ENCODE results near the gene DLGAP1.
"Not testable (repeated sequence)": the region's sequence is repeated elsewhere in the genome, so short reads cannot be mapped to it uniquely, and the experiment has no call there.

The DLGAP1 gene

DNA sequence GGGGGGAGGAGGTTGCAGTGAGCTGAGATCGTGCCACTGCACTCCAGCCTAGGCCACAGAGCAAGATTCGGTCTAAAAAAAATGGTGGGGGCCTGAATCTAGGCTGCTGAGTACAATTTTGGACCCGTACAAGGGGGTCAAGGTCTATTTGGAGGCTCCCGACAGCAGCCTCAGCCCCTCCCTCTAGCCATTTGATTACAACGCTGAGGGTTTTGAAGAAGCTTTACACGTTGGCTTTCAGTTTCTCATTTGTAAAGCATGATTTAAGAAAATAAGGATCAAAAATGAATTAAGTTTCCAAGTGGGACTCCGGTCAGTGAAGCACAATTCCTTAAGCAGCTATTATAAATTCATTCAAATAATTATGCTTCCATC, 871.2 kb downstream of the DLGAP1 start:
- no peak for DNase-seq (ENCODE audit: low read depth)

DNA sequence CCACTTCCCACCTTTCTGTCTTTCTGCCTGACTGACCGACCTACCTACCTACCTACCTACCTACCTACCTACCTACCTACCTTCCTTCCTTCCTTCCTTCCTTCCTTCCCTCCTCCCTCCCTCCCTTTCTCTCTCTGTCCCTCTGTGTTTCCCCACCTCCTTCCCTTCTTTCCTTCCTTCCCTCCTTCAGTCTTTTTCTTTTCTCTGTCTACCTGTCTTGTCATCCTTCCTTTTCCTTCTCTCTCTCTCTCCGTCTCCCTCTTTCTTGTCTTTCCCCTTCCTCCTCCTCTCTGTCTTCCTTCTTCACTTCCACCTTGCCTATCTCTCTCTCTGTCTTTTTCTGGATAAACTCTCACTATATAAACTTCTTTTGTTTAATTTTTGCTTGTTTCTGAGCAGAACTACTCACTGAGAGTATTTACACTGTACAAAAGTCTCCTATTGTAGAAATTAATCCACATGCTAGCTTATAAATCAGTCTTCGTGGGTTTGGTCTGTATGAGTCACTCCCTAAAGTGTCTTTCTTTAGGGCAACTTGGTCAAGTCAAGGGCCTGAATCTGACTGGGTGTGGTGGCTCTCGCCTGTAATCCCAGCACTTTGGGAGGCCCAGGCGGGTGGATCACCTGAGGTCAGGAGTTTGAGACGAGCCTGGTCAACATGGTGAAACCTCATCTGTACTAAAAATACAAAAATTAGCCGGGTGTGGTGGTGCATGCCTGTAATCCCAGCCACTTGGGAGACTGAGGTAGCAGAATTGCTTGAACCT, 871.8 kb downstream of the DLGAP1 start:
- DNase-seq (ENCODE audit: low read depth), result not testable (repeated sequence)

DNA sequence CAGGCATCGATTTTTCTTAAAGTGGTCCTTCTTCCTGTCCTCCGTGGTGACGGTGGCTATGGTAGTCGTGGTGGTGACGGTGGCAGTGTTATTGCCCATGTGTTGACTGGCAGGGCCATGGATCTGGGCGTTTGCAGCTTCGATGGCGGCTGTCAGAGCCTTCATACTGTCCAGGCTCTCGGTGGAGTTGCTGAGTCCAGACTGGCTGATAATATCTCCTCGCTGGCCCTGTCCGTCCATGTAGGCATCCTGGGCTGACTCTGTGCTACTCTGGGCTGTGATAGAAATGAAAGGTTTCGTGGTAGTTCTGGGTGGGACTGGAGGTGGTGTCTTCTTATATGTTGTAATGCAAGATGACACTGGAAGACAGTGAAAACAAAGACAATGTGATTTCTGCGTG, 873.2 kb downstream of the DLGAP1 start:
- no peak for DNase-seq (ENCODE audit: low read depth)

DNA sequence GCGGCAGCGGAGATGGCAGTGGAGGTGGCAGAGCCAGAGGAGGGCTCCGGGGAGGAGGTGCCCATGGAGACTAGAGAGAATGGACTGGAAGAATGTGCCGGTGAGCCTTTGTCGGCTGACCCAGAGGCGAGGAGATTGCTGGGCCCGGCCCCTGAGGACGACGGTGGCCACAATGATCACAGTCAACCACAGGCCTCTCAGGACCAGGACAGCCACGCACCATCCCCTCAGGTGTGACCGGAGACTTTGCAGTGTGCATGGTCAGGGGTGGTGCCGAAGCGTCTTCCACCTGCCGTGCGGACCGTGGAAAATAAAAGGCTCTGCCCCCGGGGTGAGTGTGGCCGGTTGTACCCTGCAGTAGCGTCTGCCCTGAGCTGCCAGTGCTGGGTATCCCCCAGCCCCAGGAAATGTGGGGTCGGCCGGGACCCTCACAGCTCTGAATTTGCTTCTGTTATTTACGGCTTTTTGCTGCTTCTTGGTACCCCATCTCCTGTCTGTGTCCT, 874.5 kb downstream of the DLGAP1 start:
- not testable (repeated sequence) for DNase-seq (ENCODE audit: low read depth)

DNA sequence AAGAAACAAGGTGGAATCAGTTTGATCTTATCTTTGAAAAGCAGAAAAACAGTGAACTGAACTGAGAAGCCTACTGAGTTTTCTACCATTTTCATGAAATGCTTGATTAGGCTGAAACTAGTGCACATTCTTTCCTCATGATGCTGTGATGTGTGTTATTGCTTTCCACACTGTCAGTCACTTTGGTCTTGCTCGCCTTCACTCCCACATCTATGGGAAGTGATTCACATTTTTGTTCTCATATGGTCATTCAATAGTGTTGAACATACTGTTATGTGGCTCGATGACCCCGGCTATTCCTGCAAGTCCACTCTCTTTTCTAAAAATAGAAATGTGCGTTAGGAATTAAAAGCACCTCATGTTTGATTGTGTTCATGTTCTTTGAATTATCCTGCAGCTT, 875.4 kb downstream of the DLGAP1 start:
- DNase-seq (ENCODE audit: low read depth), result no peak

DNA sequence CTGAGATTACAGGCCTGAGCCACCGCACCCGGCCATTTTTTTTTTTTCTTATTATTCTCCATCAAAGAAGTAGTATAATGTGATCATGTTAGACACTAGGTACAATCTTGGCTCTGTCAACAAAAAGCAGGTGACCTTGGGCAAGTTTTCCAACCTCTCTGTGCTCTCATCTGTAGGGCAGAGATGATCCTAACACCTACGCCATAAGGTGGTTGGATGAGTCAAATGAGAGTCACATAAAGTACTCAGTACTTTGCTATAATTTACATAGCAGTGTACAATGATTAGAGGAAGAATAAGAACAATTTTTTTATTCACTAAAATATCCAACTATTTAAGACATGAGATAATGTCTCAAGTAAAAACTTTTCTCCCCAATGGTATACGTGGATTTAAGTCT, 876.5 kb downstream of the DLGAP1 start:
- DNase-seq (ENCODE audit: low read depth), result no peak

DNA sequence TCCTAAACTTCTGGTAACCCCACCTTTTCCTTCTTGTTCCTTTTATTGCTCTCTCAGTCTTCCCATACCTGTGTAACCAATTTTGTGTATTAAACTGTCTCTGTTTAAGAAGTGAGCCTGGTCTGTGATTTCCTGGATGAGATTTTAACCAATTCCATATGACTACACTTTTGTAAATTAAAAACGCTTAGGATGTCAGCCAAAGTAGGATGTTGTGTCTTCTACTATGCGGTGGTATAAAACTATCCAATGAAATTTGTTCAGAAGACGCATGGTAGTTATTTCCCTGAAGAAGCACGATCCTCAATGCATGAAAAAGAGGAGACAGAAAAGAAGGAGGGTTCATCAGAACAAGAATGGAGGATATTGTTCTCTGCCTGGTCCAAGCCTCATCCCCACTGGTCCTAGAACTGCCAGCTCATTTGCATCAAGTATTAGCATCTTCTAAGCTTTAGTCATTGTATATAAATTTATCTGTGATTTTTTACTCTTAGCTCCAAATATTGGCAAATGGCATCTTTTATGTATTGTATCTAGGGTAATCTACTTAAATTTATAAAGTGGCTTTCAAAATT, 877.7 kb downstream of the DLGAP1 start:
- no peak for DNase-seq (ENCODE audit: low read depth)

DNA sequence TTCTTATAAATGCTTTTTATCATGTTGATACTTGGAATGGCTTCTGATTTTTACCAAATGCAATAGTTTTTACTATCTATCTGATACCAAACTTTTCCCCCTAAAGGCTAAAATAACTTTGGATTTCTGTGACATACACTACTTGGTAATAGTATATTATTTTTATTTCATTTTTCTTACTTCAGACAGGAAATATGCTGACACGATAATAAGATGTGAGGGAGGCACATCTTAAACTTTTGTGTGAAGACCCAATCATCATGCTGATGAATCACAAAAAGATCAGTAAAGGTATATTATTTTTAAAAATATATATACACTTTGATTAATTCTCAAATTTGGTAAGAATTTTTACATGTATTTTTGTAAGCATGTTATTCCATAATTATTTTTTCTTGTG, 882.3 kb downstream of the DLGAP1 start:
- DNase-seq (ENCODE audit: low read depth), result no peak

DNA sequence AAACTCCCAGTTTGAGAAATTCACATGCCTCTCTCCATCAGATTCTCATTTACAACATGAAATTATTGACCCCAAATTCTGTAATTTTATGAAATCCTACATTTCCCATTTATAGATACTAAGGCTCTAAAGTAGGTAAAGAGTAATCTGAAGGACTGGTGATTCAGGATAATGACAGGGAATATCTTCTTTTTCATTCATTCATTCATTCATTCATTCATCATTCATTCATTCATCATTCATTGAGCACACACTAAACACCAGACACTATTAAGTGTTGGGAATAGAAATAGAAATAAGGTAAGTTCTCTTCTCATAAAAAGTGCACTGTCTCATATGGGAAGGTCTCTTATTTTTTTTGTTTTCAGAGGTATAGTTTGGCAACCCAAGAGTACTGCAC, 888.3 kb downstream of the DLGAP1 start:
- no peak for DNase-seq (ENCODE audit: low read depth)

DNA sequence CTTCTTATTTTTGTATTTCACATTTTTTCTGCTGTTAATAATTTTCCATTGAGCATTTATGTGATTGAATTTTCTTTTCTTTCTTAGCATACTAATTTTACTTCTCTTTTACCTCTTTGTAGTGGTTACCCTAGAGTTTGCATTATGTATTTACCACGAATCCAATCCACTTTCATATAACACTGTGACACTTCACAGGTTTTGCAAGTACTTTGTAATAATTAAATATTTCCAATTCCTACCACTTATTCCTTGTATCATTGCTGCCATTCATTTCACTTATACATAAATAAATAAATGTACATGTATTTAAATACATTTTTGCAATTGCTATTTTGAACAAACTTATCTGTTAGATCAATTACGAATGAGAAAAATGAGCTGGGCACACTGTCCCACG, 894.4 kb downstream of the DLGAP1 start:
- DNase-seq (ENCODE audit: low read depth), result no peak

DNA sequence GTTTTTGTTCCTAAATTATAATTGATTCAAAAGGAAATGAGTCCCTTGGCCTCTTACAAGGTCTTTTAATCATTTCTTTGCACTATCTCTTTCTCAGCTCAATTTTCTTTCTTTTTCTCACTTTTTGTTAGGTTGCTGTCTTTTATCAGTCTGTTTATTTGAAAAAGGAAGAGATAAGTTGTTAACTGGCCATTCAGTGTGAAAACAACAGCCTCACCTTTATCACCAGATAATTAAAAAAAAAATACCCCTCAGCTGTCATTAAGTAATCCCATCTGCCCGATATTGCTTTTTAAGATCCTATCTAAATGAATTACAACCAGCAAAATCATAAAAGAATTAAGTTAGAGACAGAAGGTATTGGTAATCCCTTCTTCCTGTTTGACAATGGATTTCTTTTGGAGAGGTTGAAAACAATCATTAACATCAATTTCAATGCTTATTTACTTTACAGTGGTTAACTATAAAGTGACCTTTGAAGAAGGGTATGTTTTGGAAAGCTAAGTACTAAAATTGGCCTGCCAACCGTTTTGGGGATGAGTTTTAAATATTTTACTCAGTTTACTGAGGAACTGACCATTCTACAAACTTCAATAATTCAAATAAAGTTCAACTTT, 900.2 kb downstream of the DLGAP1 start:
- DNase-seq (ENCODE audit: low read depth), result no peak

DNA sequence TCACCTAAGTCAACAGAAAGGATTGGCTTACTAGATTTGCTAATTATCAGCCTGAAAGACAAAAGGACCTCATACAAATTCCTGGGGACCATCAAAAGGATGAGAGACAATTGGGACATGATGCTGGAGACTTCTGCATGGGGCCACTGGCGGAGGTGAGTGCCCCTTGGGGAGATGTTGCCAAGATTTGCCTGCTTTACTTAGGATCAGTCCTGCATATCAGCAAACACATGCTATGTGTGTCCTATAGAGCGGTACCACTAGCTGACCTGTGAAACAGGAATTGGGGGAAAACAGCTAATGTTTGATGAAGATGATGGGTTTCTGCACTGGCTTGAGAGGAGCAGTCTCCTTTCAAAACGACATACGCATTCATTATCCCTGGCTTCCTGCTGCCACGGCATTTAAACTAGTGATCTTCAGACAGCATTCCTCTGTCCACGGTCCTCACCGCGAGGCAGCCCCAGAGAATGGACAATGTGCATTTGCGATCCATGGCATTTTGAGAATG, 901.0 kb downstream of the DLGAP1 start:
- DNase-seq (ENCODE audit: low read depth), result no peak

DNA sequence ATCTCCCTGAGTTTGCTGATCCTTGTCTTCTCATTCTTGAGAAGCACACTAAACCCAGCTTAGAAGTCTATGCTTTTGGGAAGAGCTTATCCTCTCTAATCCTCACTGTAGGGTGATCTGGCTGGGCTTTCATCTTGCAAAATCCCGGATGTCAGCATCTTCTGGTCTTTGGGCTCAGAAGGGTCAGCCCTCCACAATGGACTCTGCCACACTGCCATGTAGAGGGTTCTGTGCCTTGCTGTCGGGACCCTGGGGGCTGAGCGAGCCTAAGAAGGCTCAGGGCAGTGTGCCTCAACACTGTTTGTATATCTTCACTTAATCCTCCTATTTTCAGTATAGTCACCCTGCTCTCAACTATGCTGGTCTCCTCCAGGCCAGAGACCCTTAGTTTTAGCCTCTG, 902.8 kb downstream of the DLGAP1 start:
- DNase-seq (ENCODE audit: low read depth), result no peak

DNA sequence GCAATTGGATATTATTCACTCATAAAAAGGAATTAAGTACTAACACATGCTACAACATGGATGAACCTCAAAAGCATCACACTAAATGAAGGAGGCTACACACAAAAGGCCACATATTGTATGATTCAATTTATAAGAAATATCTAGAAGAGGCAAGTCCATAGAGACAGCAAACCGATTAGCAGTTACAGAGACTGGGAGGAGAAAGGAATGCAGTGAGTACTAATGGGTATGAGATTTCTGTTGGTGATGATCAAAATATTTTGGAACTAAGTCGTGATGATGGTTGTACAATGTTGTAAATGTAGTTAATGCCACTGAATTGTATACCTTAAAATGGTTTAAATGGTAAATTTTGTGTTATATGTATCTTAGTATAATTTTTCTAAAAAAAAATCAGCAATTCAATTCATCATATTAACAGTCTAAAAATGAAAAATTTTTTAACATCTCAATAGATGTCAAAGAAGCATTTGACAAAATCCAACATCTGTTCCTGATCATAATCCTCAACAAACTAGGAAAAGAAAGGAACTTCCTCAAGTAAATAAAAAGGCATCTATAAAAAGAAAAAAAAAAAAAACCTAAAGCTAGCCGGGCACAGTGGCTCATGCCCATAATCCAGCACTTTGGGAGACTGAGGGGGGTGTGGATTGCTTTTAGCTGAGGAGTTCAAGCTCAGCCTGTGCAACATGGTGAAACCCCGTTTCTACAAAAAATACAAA, 907.1 kb downstream of the DLGAP1 start:
- DNase-seq (ENCODE audit: low read depth), result no peak

DNA sequence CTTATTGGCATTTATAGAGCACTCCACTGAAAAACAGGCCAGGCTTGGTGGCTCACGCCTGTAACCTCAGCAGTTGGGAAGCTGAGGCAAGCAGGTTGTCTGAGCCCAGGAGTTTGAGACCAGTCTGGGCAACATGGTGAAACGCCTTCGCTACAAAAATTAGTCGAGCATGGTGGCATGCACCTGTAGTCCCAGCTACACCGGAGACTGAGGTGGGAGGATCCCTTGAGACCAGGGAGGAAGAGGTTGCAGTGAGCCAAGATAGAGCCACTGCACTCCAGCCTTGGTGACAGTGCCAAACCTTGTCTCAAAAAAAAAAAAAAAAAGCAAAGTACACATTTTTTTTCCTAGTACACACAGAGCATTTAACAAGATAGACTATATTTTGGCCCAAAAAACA, 909.0 kb downstream of the DLGAP1 start:
- DNase-seq (ENCODE audit: low read depth), result no peak

DNA sequence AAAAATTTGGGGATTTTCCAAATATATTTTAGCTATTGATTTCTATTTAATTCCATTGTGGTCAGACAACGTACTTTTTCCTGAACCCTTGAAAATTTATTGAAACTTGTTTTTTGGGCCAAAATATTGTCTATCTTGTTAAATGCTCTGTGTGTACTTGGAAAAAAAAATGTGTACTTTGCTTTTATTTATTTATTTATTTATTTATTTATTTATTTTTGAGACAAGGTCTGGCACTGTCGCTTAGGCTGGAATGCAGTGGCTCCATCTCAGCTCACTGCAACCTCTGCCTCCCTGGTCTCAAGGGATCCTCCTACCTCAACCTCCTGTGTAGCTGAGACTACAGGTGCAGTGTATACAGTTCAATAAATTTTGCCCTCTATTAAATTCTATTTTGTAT, 910.6 kb downstream of the DLGAP1 start:
- DNase-seq (ENCODE audit: low read depth), result no peak

DNA sequence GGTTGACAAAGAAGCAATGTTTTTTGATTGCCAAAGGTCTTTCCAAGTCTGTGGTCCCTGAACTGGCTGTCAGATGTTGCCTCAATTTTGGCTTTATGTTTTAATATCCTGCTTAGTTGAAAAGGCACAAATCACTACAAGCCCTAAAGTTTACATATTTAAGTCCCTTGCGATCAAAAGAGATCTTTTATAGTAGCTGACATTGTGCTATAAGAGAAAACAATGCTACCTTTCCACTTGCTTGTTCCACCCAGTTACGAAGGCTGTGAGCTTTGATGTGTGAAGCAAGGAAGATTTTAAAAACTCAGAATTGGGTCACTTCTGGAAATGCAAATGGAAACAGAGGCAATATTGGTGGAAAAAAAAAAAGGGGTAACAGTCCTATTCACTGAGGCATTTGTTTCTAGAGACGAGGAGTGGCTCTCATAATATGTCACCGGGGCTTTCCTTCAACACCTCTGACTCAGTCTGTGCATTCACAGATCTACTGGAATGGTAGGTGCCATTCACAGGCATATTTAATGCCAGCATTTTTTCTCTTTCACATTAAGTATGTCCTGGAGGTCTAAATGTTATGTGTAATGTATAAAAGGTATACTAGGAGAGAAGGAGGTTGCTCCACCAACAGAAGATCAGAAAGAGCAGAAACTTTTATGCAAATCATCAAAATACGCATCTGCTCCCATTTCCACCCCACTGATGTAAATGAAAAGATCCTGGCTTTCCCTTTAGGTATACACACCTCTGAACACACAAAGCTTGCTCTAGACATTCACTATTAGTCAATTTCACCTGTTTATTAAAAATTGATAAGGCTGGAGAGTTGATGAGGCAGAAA, 913.3 kb downstream of the DLGAP1 start:
- DNase-seq (ENCODE audit: low read depth), result no peak

DNA sequence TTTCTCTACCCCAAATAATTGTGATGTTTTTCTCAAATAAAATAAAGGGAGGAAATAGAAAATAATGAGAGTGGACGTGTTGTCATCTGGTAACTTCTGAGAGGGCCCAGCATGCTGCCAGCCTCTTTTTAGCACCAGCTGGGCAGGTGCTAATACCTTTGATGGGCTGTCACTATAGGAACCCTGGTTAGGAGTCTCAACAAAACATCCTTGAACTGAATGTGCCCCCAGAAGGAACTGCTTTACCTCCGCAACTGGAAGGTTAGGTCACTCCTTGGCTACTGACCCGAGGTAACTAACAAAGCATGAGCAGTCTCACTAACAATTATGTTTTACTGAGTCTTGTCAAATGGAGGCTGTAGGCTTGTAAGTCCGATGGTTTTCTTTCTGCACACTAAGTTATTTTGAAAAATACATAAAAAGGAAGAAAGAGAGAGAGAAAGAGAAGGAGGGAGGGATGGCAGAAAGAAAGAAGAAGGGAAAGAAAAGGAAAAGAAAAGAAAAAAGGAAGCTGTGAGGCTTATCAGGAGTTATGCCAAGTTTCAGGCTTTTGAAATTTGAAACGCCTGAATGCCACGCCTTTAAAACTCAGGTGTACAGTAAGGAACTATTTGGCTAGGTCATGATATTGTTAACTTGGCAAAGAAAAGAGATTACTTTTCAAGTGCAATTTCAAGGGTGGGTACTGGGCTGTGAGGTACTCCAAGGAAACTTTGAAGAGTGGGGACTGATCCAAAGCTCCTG, 914.1 kb downstream of the DLGAP1 start:
- DNase-seq (ENCODE audit: low read depth), result no peak

DNA sequence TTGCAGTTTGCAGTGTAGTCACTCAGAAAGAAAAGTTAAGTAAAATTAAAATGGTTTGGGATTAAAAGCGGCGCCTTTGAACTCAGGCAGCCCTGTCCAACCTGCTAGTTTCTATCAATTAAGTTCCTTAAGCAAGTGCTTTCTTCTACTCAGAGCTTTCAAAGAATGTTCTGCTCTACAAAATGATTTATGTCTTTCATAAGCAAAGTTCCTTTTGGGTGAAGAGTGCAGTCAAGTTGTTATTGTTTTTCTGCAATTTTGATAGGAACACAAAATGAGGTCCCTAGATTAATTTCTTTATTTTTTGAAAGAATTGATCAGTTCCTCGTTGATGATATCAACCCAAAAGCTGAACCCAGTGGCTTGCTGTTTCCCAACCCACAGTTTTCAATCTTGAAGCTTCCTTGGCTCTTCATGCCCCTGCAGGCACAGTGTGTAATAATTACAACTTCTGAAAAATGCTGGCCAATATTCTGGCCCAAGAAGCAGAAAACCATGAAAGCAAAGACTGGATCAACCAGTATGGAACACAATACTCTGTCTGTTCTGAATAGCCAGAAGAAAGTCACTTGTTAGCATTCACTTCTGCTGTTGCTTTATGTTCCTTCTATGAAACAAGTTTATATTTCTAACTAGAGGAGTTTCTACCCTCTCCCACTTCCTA, 916.0 kb downstream of the DLGAP1 start:
- DNase-seq (ENCODE audit: low read depth), result no peak

DNA sequence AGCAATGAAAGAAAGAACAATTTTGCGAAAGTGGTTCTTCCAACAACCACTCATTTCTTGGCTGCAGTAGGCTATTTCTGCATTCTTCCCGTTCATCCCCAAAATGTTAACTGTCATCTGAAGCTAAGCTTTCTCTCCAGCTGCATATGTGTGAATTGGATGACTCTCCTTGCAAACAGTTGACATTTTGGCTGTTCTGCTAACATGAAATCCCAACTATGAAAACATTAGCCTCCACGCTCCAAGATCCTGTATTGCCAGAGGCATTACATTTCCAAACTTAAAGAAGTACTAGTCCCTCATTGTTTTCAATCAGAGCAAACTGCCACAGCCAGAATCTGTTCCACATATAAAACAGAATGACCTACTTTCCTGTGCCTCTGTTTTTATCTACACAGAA, 916.7 kb downstream of the DLGAP1 start:
- DNase-seq (ENCODE audit: low read depth), result no peak
